ENCODE results near the gene DPP7.

DPP7 gene

DNA sequence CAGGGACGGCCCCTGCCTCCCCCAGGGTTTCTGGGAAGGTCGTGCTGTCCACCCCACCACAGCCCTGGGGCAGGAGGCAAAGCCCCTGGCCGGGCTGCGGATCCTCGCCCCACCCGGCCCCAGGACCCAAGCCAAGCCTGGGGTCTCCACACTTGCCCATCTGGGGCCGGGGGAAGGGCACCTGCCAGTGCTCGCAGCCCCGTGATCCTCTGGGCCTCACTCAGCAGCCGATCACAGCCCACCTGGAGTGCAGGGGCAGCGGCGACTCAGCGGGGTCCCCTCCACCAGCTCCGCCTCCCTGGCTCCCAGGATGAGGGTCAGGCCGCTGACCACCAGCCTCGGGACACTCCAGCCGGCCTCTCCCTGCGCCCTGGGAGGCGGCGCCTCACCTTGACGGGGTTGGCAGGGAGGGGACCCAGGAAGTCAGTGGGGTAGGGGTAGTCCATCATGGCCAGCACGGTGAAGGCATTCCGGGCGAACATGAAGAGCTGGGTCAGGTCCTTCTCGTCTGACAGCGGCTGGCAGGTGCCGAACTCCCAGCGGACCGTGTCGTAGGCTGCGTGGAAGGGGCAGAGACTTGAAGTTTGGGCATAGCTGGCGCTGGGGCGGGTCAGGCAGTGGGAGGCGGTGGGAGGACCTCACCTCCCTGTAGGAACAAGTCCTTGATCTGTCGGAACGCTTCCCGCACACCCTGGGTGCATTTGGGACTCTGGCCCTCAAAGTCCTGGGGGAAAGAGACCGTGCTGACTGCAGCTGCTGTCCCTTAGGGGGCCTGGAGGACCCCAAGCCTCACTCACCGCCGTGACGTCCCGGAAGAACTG, 1.8 kb downstream of the DPP7 start:
- Mint-ChIP-seq H3K9me3 (no peaks in the 10 kb centered on the region), H3K27me3 (no peaks in the 10 kb centered on the region), H3K4me3 (peak overlapping the region; percentile 81), H3K36me3 (ENCODE audit: low read depth) (peaks cover 47% of the 10 kb centered on the region), H3K27ac (peak overlapping the region; percentile 87), H3K4me1 (ENCODE audit: low read depth) (peaks cover 8% of the 10 kb centered on the region)
- DNase-seq, result no peak

DNA sequence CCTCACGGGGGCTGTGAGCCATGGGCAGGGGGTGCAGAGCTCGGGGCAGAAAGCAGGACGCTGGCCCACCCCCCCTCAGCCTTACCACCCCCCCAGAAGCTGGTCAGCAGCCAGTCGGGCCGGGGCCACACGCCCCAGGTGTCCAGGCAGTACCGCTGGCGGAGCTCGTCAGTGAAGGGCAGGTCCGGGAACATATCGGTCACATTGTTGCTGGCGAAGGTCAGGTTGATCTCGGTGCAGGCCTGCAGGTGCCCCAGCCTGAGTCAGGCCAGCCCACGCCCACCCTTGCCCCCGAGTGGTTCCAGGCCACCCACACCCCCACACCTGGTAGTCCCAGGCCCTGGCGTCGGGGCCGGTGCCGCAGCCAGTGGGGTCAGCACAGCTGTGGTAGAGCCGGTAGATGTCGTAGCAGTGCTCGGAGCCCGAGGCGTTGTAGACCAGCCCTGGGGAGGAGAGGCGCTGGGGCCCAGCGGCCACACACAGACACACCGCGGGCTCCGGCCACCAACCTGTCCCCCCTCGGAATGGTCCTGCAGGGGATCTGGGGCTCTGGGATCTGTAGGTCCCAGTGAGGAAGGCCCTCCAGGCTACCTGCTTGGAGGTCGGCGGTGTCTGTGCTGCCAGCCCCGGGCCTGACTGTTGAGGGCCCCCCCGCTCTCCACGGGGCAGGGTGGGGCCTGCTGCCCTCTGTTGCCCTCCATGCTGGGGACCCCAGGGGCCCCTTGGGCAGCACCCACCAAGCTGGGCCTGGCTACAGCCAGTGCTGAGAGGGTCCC, 2.6 kb downstream of the DPP7 start:
- Mint-ChIP-seq H3K4me3 (no peak overlapping the region), H3K4me1 (ENCODE audit: low read depth) (peaks cover 8% of the 10 kb centered on the region), H3K36me3 (ENCODE audit: low read depth) (peaks cover 53% of the 10 kb centered on the region), H3K9me3 (no peaks in the 10 kb centered on the region), H3K27ac (no peak overlapping the region), H3K27me3 (no peaks in the 10 kb centered on the region)
- no peak for DNase-seq

DNA sequence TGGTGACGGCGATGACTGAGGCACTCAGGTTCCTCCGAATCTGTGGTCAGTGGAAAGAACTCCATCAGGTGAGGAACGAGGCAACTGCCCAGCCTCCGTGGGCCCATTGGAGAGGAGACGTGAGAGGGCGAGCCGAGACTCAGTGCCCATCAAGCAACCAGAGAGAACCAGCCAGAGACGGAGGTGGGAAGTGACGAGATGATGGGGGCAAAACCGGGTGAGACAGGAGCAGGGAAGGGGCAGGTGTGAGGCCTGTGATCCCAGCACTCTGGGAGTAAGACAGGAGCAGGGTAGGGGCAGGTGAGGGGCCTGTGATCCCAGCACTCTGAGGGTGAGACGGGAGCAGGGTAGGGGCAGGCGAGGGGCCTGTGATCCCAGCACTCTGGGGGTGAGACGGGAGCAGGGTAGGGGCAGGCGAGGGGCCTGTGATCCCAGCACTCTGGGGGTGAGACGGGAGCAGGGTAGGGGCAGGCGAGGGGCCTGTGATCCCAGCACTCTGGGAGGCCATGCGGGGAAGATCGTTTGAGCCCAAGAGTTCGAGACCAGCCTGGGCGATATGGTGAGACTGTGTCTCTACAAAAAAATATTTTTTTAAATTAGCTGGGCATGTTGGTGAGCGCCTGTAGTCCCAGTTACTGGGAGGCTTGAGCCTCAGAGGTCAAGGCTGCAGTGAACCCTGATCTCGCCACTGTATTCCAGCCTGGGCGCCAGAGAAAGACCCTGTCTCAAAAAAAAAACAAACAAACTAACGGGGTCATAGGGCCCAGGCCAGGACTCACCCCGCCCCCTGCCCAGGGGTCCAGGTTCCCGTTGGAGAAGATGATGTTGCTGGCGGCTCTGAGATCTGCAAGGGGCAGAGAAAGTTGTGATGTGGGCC, 3.4 kb downstream of the DPP7 start:
- Mint-ChIP-seq H3K27ac (peak overlapping the region; percentile 22), H3K9me3 (no peaks in the 10 kb centered on the region), H3K36me3 (ENCODE audit: low read depth) (peaks cover 57% of the 10 kb centered on the region), H3K4me3 (no peak overlapping the region), H3K27me3 (no peaks in the 10 kb centered on the region), H3K4me1 (ENCODE audit: low read depth) (peaks cover 8% of the 10 kb centered on the region)
- no peak for DNase-seq

DNA sequence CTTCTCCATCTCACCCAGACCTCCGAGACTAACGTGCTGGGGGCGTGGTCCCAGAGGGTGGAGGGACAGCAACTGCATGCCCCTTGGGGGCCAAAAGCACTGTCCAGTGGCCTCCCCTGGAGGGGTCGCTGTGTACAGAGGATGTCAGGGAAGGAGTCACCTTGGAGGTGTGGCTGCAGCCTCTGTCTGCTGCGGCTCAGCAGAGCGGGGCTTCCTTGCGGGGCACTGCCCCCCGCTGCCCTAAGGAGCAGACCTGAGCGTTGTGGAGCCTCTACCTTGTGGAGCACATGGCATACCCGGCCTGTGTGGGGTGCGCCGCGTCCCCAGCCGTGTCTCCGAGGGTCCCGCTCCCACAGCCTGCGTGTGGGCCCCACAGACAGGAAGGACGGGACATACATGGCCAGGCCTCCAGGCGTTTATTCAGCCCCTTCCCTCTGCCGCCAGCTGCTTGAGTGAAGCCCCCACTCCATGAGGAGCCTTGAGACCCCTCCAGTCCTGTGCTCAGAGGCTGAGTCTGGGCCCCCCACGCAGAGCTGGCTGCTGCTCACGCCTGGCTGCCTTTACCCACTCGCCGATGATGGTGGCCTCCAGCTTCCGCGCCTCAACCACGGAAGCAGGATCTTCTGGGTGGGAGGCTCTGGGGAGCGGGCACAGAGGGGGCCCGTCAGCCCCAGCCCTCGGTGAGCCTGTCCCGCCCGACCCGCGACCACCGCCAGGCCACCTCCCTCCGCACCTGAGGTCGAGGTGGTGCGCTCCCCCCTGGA, 4.2 kb downstream of the DPP7 start:
- Mint-ChIP-seq H3K36me3 (ENCODE audit: low read depth) (peaks cover 57% of the 10 kb centered on the region), H3K9me3 (no peaks in the 10 kb centered on the region), H3K27me3 (no peaks in the 10 kb centered on the region), H3K4me3 (no peak overlapping the region), H3K4me1 (ENCODE audit: low read depth) (peaks cover 8% of the 10 kb centered on the region), H3K27ac (no peak overlapping the region)
- no peak for DNase-seq

DNA sequence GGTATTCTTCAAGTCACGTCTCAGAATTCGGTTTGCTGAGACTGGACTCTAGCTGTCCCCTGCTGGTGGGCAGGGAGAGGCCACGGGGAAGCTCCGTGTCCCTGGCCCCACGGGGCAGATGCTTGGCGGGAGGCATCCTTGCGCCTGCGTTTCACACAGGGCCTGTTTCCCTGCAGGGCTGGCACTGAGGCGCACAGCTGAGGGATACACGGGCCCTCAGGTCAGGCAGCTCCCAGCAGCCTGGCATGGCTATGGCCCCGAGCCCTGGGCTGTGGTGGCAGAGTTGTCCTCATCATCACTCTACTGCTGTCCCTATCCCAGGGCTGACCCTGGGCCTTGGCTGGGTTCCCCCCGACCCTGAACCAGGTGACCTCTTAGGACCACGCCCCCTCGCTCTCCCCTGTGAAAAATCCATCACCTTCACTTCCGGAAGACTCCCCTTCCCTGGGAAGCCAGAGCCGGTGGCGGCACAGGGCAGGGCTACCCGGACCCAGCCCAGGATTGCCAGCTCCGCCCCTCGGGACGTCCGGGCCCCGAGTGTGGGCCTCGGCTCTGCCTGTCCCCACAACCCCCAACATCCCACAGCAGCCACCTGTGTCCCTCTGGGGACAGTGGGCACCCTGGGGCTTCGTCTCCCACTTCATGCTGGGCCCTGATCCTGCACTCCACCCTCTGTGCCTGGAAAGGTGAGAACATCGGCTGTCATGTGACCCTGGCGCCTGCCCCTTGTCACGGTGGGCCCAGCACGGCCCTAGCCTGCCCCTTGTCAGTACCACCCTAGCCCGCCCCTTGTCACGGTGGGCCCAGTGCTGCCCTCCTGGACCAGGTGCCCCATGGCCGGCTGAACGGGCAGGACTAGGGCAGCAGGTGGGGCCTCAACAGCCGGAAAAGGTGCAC, 5.0 kb downstream of the DPP7 start:
- Mint-ChIP-seq H3K4me1 (ENCODE audit: low read depth) (peaks cover 8% of the 10 kb centered on the region), H3K27ac (no peak overlapping the region), H3K36me3 (ENCODE audit: low read depth) (peaks cover 57% of the 10 kb centered on the region), H3K4me3 (no peak overlapping the region), H3K9me3 (no peaks in the 10 kb centered on the region), H3K27me3 (no peaks in the 10 kb centered on the region)
- no peak for DNase-seq

DNA sequence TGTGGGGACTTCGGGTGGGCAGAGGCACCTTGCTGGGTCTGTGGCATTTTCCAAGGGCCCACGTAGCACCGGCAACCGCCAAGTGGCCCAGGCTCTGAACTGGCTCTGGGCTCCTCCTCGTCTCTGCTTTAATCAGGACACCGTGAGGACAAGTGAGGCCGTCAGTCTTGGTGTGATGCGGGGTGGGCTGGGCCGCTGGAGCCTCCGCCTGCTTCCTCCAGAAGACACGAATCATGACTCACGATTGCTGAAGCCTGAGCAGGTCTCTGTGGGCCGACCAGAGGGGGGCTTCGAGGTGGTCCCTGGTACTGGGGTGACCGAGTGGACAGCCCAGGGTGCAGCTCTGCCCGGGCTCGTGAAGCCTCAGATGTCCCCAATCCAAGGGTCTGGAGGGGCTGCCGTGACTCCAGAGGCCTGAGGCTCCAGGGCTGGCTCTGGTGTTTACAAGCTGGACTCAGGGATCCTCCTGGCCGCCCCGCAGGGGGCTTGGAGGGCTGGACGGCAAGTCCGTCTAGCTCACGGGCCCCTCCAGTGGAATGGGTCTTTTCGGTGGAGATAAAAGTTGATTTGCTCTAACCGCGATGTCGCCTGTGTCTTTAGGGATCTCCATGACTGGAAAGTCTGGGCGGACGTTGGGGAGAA, 5.8 kb downstream of the DPP7 start:
- Mint-ChIP-seq H3K9me3 (peaks cover 4% of the 10 kb centered on the region), H3K27me3 (no peaks in the 10 kb centered on the region), H3K4me3 (no peak overlapping the region), H3K36me3 (ENCODE audit: low read depth) (peaks cover 57% of the 10 kb centered on the region), H3K4me1 (ENCODE audit: low read depth) (peaks cover 8% of the 10 kb centered on the region), H3K27ac (no peak overlapping the region)
- DNase-seq, result no peak

DNA sequence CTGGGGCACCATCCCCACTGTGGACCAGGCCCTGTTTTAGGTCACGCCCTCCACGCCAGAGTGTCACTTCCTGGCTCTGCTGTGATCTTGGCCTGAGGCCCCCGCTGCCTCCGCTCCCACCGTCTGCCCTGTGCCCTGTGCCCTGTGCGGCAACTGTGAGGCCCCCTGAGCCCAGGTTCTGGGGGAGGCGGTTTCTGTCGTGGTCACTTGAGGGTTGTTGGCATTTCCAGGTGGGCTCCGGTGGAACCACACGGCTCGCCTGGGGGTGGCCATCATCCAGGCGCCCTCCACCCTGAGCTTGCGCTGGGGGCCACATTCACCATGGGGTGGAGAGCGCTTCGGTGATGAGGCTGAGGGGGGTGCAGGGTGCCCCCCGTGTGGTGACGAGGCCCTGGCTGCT, 6.6 kb downstream of the DPP7 start:
- no peak for DNase-seq
- Mint-ChIP-seq H3K27ac (no peak overlapping the region), H3K4me1 (ENCODE audit: low read depth) (peaks cover 2% of the 10 kb centered on the region), H3K4me3 (no peak overlapping the region), H3K27me3 (no peaks in the 10 kb centered on the region), H3K9me3 (peaks cover 5% of the 10 kb centered on the region), H3K36me3 (ENCODE audit: low read depth) (peaks cover 51% of the 10 kb centered on the region)

DNA sequence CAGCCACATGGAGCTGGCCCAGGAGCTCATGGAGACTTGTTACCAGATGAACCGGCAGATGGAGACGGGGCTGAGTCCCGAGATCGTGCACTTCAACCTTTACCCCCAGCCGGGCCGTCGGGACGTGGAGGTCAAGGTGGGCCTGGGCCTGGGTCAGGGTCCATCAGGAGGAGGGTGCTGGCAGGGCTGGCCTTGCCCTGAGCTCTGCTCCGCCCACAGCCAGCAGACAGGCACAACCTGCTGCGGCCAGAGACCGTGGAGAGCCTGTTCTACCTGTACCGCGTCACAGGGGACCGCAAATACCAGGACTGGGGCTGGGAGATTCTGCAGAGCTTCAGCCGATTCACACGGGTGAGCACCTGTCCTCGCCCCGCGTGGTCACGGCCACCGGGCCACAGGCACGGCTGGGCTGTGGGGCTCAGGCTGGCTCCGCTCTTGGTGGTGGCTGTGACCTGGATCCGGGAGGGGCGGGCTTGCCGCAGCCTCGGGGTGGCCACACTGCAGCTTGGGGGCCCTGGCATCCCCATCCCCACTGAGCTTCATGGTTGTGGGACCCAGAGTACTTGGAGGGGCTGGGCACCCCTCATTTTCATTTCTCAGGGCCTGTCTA, 7.1 kb downstream of the DPP7 start:
- DNase-seq, result no peak
- no peak overlapping the region for H3K27ac Mint-ChIP-seq
- no peaks in the 10 kb centered on the region for H3K27me3 Mint-ChIP-seq
- H3K4me3 Mint-ChIP-seq, result no peak overlapping the region
- H3K4me1 Mint-ChIP-seq (ENCODE audit: low read depth), result no peaks in the 10 kb centered on the region
- H3K36me3 Mint-ChIP-seq (ENCODE audit: low read depth), result peaks cover 48% of the 10 kb centered on the region
- H3K9me3 Mint-ChIP-seq, result peaks cover 5% of the 10 kb centered on the region

DNA sequence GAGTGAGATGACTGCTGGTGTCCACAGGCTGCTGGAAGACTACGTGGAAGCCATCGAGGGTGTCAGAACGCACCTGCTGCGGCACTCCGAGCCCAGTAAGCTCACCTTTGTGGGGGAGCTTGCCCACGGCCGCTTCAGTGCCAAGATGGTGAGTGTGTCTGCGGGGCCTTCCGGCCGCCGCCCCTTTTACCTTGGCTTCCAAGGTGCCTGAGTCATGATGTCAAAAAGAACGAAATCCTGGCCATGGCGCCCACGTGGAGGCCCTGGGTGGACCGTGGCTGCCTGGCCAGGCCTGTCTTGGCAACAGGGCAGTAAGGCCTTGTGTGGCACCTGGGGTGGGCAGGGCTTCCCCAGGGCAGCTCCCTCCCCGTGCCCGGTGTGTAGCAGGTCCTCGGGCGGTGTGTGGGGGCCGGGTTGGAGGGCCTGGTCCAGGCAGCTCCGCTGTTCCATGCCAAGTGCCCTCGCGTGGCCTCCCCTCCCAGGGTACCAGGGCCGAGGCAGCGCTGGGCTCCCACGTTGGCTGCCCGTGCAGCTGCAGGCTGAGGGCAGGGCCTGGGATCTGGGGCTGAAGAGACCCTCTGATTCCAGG, 7.8 kb downstream of the DPP7 start:
- DNase-seq, result no peak
- peaks cover 5% of the 10 kb centered on the region for H3K9me3 Mint-ChIP-seq
- peaks cover 44% of the 10 kb centered on the region for H3K36me3 Mint-ChIP-seq (ENCODE audit: low read depth)
- H3K27me3 Mint-ChIP-seq, result no peaks in the 10 kb centered on the region
- no peaks in the 10 kb centered on the region for H3K4me1 Mint-ChIP-seq (ENCODE audit: low read depth)
- H3K27ac Mint-ChIP-seq, result no peak overlapping the region
- H3K4me3 Mint-ChIP-seq, result no peak overlapping the region

DNA sequence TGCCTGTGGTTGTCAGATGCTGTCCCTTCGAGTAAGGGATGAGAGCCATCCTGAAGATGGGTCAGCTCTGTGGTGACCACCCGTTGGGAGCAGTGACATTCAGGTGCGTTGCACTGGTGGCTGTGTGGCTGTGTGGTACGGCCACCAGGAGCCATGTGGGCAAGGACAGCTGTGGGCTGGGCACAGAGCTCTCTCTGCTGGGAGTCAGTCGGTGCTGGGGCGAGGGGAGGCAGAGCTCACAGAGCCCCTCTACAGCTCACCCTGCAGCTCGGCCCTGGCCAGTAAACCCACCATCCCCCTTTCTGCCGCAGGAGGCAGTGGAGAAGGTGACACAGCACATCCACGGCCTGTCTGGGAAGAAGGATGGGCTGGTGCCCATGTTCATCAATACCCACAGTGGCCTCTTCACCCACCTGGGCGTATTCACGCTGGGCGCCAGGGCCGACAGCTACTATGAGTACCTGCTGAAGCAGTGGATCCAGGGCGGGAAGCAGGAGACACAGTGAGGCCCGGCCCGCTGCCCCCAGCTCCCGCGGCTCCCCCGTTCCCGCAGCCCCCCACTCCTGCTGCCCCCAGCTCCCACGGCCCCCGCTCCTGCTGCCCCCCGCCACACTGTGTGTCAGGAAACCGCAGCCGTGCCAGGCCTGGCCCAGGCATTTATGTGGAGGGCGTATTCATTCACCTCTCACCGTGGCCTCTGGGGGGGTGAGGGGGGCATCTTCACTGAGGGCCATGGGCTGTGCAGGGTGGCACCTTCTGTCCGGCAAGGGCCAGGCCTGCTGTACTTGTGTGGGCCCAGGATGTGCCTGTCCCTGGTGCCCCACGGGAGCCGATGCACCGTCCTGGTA, 8.5 kb downstream of the DPP7 start:
- no peak for DNase-seq
- Mint-ChIP-seq H3K27me3 (no peaks in the 10 kb centered on the region), H3K9me3 (peaks cover 5% of the 10 kb centered on the region), H3K4me3 (no peak overlapping the region), H3K27ac (no peak overlapping the region), H3K36me3 (ENCODE audit: low read depth) (peaks cover 39% of the 10 kb centered on the region), H3K4me1 (ENCODE audit: low read depth) (no peaks in the 10 kb centered on the region)

DNA sequence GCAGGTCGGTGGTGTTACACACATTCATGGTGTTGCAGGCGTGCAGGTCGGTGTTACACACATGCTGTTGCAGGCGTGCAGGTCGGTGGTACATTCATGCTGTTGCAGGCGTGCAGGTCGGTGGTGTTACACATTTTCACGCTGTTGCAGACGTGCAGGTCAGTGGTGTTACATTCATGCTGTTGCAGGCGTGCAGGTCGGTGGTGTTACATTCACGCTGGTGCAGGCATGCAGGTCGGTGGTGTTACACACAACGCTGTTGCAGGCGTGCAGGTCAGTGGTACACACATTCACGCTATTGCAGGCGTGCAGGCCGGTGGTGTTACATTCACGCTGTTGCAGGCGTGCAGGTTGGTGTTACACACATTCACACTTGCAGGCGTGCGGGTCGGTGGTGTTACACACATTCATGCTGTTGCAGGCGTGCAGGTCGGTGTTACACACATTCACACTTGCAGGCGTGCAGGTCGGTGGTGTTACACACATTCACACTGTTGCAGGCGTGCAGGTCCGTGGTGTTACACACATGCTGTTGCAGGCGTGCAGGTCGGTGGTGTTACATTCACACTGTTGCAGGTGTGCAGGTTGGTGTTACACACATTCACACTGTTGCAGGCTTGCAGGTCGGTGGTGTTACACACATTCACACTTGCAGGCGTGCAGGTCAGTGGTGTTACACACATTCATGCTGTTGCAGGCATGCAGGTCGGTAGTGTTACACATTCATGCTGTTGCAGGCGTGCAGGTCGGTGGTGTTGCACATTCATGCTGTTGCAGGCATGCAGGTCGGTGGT, 11.1 kb downstream of the DPP7 start:
- Mint-ChIP-seq H3K36me3 (ENCODE audit: low read depth) (peaks cover 21% of the 10 kb centered on the region), H3K9me3 (peaks cover 5% of the 10 kb centered on the region), H3K27ac (no peak overlapping the region), H3K4me3 (no peak overlapping the region), H3K4me1 (ENCODE audit: low read depth) (no peaks in the 10 kb centered on the region), H3K27me3 (no peaks in the 10 kb centered on the region)
- no peak for DNase-seq
